Measurements from ENCODE around the gene FAM50A. TPM values are rescaled to one million over a fixed set of nuclear protein-coding genes. Genes with fewer than 3 reads are reported as not detected.

The FAM50A gene
- polyA plus RNA-seq, 1 donor from 2014 or later: 68.3 TPM

DNA sequence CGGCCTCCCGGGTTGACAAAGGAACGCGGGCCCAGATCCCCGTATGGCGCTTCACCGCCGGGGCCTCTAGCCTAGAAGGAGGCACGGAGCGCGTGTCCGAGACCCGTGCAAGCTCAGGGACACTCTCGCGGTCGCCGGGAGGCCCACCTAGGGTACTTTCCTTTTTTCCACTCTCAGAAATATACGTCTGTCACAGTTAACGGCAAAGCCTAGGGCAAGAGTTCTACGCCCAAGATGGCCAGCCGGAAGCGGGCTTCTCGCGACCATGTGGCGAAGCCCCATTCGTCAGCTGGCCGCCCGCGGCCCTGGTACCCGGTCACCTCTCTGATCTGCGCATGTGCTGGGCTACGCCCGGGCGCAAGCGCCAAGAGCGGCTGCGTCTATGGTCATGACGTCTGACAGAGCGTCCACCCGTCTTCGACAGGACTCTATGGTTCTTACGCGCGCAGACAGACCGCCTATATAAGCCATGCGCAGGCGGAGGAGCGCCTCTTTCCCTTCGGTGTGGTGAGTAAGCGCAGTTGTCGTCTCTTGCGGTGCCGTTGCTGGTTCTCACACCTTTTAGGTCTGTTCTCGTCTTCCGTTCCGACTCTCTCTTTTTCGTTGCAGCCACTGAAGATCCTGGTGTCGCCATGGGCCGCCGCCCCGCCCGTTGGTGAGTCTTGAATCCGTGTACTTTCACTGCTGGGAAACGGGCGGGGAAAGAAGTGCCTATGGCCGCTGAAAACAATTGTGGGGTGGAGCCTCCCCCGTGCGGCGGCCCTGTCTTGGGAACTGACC is 45.9 kb upstream of the FAM50A start, which contains the start of gene RPL10:
TSS of gene RPL10 (plus strand) at position 490 of the 780 bp plus-strand sequence. CDS start at position 633, 143 bp downstream.
- no peaks in the 10 kb centered on the region for H3K27me3 ChIP-seq (ENCODE audit: insufficient read depth, low read depth, low read length)
- TF ChIP-seq, protein P1, sequence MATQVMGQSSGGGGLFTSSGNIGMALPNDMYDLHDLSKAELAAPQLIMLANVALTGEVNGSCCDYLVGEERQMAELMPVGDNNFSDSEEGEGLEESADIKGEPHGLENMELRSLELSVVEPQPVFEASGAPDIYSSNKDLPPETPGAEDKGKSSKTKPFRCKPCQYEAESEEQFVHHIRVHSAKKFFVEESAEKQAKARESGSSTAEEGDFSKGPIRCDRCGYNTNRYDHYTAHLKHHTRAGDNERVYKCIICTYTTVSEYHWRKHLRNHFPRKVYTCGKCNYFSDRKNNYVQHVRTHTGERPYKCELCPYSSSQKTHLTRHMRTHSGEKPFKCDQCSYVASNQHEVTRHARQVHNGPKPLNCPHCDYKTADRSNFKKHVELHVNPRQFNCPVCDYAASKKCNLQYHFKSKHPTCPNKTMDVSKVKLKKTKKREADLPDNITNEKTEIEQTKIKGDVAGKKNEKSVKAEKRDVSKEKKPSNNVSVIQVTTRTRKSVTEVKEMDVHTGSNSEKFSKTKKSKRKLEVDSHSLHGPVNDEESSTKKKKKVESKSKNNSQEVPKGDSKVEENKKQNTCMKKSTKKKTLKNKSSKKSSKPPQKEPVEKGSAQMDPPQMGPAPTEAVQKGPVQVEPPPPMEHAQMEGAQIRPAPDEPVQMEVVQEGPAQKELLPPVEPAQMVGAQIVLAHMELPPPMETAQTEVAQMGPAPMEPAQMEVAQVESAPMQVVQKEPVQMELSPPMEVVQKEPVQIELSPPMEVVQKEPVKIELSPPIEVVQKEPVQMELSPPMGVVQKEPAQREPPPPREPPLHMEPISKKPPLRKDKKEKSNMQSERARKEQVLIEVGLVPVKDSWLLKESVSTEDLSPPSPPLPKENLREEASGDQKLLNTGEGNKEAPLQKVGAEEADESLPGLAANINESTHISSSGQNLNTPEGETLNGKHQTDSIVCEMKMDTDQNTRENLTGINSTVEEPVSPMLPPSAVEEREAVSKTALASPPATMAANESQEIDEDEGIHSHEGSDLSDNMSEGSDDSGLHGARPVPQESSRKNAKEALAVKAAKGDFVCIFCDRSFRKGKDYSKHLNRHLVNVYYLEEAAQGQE (IDR thresholded peaks at IDR 0.05; ENCODE audit: borderline replicate concordance): peak; percentile 80
- TF ChIP-seq TAF1 (IDR thresholded peaks at IDR 0.05; ENCODE audit: low read depth) (peak; percentile 96), POLR2AphosphoS5 (IDR thresholded peaks at IDR 0.05) (peak; percentile 98), MXI1 (conservative IDR thresholded peaks at IDR 0.05; ENCODE audit: poor library complexity, severe bottlenecking) (no peak), EP300 (conservative IDR thresholded peaks at IDR 0.05; ENCODE audit: poor library complexity, severe bottlenecking) (no peak)

DNA sequence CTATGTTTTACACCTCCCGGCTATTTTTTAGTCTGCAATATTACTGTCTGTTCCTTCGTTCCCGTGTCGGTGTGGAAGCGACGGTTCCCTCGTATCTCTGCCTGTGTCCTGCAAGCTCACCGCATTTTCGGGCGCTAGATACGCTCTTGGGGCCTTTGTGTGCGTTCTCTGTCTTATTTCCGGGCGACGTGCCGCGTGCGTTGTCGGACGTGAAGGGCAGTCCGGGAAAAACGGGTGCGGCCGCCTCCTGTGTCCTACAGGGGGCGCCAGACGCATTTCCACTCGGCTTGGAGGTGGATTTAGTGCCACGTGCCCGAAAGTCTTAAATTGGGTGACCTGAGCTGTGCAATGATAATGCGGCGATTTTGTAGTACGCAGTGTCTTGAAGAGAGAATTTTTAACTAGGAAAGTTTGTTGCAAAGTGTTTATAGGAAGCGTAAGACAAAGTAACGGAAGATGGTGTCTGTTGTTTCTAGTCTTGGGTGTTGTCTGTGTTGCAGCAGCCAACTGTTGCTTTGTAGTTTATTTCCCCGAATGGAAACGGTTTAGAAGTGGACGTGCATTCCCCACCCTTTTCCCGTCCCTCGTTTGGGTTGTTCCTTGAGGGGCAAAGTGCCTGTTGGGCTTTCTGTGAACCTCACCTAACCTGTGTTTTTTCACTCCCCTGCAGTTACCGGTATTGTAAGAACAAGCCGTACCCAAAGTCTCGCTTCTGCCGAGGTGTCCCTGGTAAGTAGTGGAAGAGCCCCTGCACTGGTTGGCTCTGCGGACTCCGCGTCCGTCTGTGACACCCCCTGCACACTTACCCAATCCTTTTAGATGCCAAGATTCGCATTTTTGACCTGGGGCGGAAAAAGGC is 45.0 kb upstream of the FAM50A start:
- Histone ChIP-seq H3K36me3 (ENCODE audit: insufficient read depth, low read length) (no peaks in the 10 kb centered on the region), H3K9me2 (ENCODE audit: insufficient read depth, low read length) (no peaks in the 10 kb centered on the region), H3K4me3 (ENCODE audit: low read length) (peak overlapping the region; percentile 81), H3K9ac (ENCODE audit: low read length) (peak overlapping the region; percentile 97), H3K27ac (ENCODE audit: low read length) (peak overlapping the region; percentile 95), H3F3A (ENCODE audit: insufficient read depth, low read length, poor library complexity, severe bottlenecking) (no peaks in the 10 kb centered on the region), H4K20me1 (ENCODE audit: insufficient read depth) (peaks cover 5% of the 10 kb centered on the region), H3K27me3 (ENCODE audit: insufficient read depth, low read depth, low read length) (no peaks in the 10 kb centered on the region), H2AFZ (ENCODE audit: low read depth, low read length) (no peak overlapping the region), H3K79me2 (replicated peaks; ENCODE audit: insufficient read depth, low read length) (peaks cover 4% of the 10 kb centered on the region), H3K9me3 (ENCODE audit: low read length) (no peaks in the 10 kb centered on the region), H3K4me2 (ENCODE audit: low read length) (peak overlapping the region; percentile 39)
- no peak for TF ChIP-seq POLR2AphosphoS5 (IDR thresholded peaks at IDR 0.05)
- TF ChIP-seq, protein P1 (IDR thresholded peaks at IDR 0.05; ENCODE audit: borderline replicate concordance): no peak
- TF ChIP-seq RAD21 (conservative IDR thresholded peaks at IDR 0.05): peak; percentile 67
- peak; percentile 93 for TF ChIP-seq MXI1 (conservative IDR thresholded peaks at IDR 0.05; ENCODE audit: poor library complexity, severe bottlenecking)
- TF ChIP-seq, protein P2, sequence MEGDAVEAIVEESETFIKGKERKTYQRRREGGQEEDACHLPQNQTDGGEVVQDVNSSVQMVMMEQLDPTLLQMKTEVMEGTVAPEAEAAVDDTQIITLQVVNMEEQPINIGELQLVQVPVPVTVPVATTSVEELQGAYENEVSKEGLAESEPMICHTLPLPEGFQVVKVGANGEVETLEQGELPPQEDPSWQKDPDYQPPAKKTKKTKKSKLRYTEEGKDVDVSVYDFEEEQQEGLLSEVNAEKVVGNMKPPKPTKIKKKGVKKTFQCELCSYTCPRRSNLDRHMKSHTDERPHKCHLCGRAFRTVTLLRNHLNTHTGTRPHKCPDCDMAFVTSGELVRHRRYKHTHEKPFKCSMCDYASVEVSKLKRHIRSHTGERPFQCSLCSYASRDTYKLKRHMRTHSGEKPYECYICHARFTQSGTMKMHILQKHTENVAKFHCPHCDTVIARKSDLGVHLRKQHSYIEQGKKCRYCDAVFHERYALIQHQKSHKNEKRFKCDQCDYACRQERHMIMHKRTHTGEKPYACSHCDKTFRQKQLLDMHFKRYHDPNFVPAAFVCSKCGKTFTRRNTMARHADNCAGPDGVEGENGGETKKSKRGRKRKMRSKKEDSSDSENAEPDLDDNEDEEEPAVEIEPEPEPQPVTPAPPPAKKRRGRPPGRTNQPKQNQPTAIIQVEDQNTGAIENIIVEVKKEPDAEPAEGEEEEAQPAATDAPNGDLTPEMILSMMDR (IDR thresholded peaks at IDR 0.05; ENCODE audit: poor library complexity, severe bottlenecking): peak; percentile 82
- TF ChIP-seq SMC3 (conservative IDR thresholded peaks at IDR 0.05; ENCODE audit: poor library complexity): peak; percentile 75
- TF ChIP-seq EZH2 (IDR thresholded peaks at IDR 0.05; ENCODE audit: borderline replicate concordance, insufficient read depth, low read length, poor library complexity, severe bottlenecking): no peak
- no peak for TF ChIP-seq EP300 (conservative IDR thresholded peaks at IDR 0.05; ENCODE audit: poor library complexity, severe bottlenecking)
- no peak for TF ChIP-seq TAF1 (IDR thresholded peaks at IDR 0.05; ENCODE audit: low read depth)

More for the DNA sequence above, 45.9 kb upstream of the FAM50A start, which contains the start of gene RPL10:
- Histone ChIP-seq H3K4me3 (ENCODE audit: low read length) (peak within 1 kb of the TSS; percentile 81), H3K4me2 (ENCODE audit: low read length) (peak within 1 kb of the TSS; percentile 39), H3F3A (ENCODE audit: insufficient read depth, low read length, poor library complexity, severe bottlenecking) (no peaks in the 10 kb centered on the region), H3K36me3 (ENCODE audit: insufficient read depth, low read length) (no peaks in the 10 kb centered on the region), H3K9me2 (ENCODE audit: insufficient read depth, low read length) (no peaks in the 10 kb centered on the region), H4K20me1 (ENCODE audit: insufficient read depth) (peaks cover 5% of the 10 kb centered on the region), H3K9ac (ENCODE audit: low read length) (peak within 1 kb of the TSS; percentile 97), H2AFZ (ENCODE audit: low read depth, low read length) (no peak within 1 kb of the TSS), H3K9me3 (ENCODE audit: low read length) (no peaks in the 10 kb centered on the region), H3K27ac (ENCODE audit: low read length) (peak within 1 kb of the TSS; percentile 95), H3K79me2 (replicated peaks; ENCODE audit: insufficient read depth, low read length) (peaks cover 4% of the 10 kb centered on the region)
